Epithelial cell of prostate (primary cell): ENCODE results near the gene CFP.
A peak's percentile ranks its signal among the peaks of the same experiment; 100 is the strongest.
"Not testable (repeated sequence)": the region's sequence is repeated elsewhere in the genome, so short reads cannot be mapped to it uniquely, and the experiment has no call there.

Experiments used
- DNase-seq: peaks from one replicate; pipeline ENCODE4 v3.0.0-alpha.2; 2011; ENCODE audit warnings: low read depth, low spot score
- H3K27ac ChIP-seq: fragments of 450-650 bp; 2 replicates; pipeline ENCODE4 v1.5.1; 2017; ENCODE audit warnings: mild to moderate bottlenecking

The CFP gene

GRCh38 chrX:47629419-47630200 lies at the start of gene CFP:
Gene CFP (minus strand): TSS chrX:47629930. CDS start chrX:47629844, 86 bp downstream.
- DNase-seq = no peak
- no peak within 1 kb of the TSS for H3K27ac ChIP-seq

DNA sequence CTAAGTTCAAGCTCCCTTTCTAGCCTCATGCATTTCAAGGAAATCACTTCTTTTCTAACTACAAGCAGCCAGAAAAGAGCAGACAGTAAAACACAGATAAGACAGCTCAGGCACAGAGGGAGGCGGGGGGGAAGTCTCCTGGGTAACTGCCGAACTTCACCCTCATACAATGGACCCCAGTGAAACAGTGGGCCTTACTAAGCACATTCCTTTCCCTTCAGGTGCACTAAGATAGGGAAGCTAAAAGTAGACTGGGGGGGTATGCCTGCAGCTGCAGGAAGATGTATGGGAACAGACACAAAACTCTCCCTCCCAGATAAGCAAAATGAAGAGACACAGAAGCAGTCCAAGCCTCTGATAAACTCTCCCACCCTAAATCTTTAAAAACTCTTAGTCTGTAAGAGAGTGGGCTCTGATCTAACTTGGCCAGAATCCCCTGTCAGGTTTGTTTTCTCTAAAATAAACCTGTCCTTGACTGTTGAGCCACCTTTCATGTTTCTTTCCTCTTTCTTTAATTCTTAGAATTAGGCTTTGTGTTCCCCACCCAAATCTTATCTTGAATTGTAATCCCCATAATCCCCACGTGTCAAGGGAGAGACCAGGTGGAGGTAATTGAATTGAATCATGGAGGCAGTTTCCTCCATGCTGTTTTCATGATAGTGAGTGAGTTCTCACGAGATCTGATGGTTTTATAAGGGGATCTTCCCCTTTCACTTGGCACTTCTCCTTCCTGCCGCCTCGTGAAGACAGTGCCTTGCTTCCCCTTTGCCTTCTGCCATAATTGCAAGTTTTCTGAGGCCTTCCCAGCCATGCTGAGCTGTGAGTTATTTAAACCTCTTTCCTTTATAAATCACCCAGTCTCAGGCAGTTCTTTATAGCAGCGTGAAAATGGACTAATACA lies 46.5 kb upstream of the CFP start:
- H3K27ac ChIP-seq, DNase-seq: not testable (repeated sequence)

- no peak for DNase-seq
- H3K27ac ChIP-seq = no peak overlapping the region
Measured at GRCh38 chrX:47674776-47675175, 45.0 kb upstream of the CFP start.

DNA sequence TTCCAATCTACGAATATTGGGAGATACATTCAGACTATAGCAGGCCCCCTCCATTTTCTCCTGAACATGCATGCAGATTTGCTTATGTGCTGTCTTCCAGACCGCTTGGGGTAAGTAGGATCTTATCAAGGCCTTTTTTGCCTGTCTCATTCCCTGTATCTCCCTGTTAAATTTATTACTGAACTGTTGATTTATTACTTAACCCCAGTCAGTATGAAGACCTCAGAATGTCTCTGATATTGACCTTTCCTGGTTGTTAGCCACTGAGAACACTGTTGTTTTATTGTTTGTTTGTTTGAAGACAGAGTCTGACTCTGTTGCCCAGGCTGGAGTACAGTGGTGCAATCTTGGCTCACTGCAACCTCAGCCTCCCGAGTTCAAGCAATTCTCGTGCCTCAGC lies 36.1 kb upstream of the CFP start:
- H3K27ac ChIP-seq, DNase-seq: not testable (repeated sequence)

DNA sequence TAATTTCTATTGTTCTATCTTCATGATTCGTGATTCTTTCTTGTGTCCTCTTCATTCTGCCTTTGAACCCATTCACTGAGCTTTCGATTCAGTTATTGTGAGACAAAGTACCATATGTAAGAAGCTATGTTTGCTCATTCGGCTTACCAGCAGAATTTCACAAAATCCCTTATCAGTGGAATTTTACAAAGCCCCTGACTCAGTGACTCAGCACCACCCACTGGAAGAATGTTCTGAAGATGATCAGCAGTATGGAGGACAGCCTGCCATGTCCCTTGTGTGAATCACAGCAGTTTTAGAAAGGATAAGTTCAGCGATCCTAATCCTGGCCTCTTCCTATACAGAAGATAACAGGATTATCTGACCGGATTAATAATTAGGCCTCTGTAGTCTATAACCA lies 35.0 kb upstream of the CFP start:
- no peak overlapping the region for H3K27ac ChIP-seq
- no peak for DNase-seq

- H3K27ac ChIP-seq = peak overlapping the region; percentile 65
- DNase-seq = peak; percentile 26
Measured at GRCh38 chrX:47662144-47662657, 32.5 kb upstream of the CFP start.

GRCh38 chrX:47661539-47661938 lies 31.8 kb upstream of the CFP start:
- H3K27ac ChIP-seq = peak overlapping the region; percentile 65

GRCh38 chrX:47659421-47659726 lies 29.6 kb upstream of the CFP start:
- peak overlapping the region; percentile 91 for H3K27ac ChIP-seq
- no peak for DNase-seq

More at GRCh38 chrX:47661539-47661938, 31.8 kb upstream of the CFP start:
- DNase-seq = no peak

DNA sequence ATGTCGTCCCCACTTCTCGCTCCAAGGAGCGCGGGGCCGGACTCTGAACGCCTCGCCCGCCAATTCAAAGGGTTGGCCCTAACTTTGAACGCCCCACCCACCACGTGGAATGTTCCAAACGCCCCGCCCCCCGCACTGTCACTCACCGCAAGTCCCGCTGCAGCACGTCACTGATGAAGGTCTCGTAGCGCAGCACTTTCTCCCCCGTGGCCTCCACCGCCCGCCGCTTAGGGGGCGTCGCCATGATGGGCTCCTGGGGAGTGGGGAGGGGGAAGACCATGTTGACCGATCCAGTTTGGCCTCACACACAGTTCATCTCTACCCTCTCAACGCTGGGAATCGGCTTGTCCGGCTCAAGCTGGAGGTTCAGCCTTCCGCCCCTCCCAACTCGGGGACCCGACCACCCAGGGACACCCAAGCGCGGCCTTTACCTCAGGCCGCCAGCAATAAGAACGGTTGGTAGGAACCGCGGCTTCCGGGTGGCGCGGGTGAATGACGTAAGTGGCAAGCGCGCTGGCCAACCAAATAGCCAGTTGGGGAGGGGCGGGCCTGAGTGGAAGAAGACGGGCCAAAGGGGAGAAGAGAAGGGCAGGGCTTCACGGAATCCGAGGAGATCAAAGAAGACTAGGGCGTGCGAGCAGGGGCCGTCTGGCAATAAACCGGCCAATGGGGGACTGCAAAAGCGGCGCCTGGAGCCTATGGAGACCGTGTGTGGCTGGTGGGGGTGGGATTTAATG lies 29.1 kb upstream of the CFP start, which contains the start of gene UXT:
UXT (minus strand) TSS at position 497 of the 737 bp plus-strand sequence; CDS start at position 244, 253 bp downstream.
- peak within 1 kb of the TSS; percentile 91 for H3K27ac ChIP-seq
- DNase-seq = peak; percentile 78

GRCh38 chrX:47658301-47658683 lies 28.6 kb upstream of the CFP start:
- peak overlapping the region; percentile 91 for H3K27ac ChIP-seq
- no peak for DNase-seq

- peak overlapping the region; percentile 59 for H3K27ac ChIP-seq
- no peak for DNase-seq
Measured at GRCh38 chrX:47651043-47651905, 21.5 kb upstream of the CFP start.

DNA sequence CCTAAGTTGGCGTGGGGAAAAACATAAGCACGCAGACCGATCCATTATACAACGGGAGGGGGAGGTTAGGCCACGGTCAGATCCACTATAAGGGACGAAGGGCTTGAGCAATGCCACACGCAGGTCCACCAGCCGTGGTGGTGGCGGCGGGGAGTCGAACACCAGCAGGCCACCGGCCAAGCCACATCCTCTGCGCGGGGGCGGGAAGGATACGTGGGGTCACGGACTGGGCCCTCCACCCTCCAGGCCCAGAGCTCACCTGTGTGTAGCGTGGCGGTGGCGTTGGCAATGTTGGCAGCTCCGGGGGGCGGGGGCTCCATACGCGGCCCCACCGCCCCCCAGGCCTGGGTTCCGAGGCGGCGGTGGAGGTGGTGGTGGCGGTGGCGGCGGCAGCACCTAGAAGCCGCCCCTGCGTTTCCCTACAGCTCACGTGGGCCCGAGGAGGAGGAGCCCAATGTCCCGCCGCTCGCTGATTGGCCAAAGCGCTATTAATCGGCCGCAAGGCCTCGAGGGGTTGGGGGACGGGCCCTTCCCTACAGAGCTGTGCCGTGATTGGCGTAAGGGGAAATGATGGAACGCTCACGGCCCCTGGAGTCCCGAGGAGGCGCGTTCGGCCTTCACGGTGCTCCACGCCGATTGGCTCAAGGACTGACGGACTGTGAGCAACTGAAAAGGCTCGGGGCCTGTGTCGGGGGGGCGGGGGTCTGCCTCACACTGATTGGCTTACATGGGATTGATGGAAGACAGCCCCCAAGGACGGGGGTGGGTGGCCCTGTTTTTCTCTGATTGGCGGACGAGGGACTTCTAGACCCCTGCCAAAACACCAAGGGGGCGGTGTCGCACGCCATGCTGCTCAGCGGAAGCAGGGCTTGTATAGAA lies 20.7 kb upstream of the CFP start, which contains the start of gene ELK1:
ELK1 (minus strand) TSS at position 400 of the 879 bp plus-strand sequence. CDS start 9,122 bp downstream, outside the sequence.
- H3K27ac ChIP-seq = peak within 1 kb of the TSS; percentile 59
- DNase-seq = peak; percentile 88

DNA sequence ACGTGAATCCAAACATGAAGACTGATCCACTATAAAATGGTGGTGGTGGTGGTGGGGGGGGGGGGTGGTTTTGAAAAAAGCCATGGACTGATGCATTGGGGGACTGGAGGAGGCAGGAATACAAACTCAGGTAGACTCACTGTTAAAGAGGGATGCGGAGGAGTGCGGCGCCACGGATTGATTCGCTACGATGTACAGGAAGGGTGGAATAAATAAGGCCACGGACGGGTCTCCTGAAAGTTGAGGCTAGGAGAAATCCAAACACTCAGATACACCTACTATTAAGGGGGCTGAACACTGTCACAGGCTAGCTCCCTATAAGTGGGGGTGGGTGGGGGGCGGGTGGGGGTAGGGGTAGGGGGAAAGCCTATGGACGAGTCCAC lies 20.0 kb upstream of the CFP start:
- DNase-seq = no peak
- peak overlapping the region; percentile 59 for H3K27ac ChIP-seq

GRCh38 chrX:47649271-47649670 lies 19.5 kb upstream of the CFP start:
- DNase-seq = no peak
- H3K27ac ChIP-seq = no peak overlapping the region

DNA sequence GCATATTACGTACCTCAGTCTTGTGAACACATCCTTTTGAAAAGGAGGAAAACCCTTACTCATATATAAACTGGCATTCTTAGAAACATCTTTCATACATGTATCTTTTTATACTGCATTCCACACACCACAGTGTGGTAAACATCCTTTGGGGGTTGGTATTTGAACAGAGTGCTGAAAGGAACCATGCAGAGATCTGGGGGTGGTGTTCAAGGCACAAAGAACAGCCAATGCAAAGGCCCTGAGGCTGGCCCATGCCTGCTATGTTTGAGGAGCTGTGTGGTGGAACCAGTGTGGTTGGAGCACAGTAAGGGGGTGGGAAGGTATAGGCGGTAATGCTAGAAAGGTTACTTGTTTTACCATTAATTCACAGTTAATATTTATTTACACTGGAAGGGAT lies 18.6 kb upstream of the CFP start:
- no peak for DNase-seq
- no peak overlapping the region for H3K27ac ChIP-seq

DNA sequence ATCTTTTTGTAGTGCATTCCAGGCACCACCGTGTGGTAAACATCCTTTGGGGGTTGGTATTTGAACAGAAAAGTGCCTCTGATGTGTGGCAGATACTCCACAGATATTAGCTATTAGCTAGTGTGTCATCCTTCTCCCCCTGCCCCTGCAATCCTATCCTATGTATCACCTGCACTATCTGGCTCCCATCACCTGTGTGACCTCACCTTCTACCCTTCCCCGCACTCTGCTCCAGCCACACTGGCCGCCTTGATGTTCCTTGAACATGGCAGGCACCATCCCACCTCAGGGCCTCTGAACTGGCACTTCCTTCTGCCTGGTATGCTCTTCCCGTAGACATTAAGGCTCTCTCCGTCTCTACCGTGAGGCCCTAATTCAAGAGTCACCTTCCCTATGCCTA lies 16.9 kb upstream of the CFP start:
- DNase-seq = no peak
- H3K27ac ChIP-seq = no peak overlapping the region

DNA sequence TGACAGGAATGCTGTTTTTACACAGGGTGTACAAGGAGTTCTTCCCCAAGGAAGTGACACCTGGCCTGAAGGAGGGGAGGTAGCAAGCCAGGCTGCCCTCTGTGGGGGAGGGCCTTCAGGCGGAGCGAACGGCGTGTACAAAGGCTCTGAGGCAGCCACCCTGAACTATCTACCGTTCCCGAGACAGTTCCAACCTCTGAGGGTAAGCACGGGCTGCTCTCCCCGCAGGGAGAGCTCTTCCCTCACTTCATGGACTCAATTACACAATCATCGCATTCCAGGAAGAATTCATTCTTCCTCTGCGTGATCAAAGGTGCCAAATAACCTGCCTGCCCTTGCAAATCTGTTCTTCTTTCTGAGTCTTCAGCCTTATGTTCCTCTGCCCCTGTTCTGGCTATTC lies 15.8 kb upstream of the CFP start:
- H3K27ac ChIP-seq = no peak overlapping the region
- no peak for DNase-seq

- H3K27ac ChIP-seq = no peak overlapping the region
- DNase-seq = no peak
Measured at GRCh38 chrX:47644557-47645091, 14.9 kb upstream of the CFP start.
